GM23338 (cell line): ENCODE results near the gene SMIM22. TPM values are rescaled to one million over a fixed set of nuclear protein-coding genes. Genes with fewer than 3 reads are reported as not detected.

ENCODE experiments used
- ATAC-seq: fragments of 200-7000 bp; cut with Tn5 transposase; 3 replicates; pipeline ENCODE4 v1.9.1; 2020
- DNase-seq: peaks from one replicate; pipeline ENCODE4 v3.0.0-alpha.2; 2015; ENCODE audit warnings: low spot score
- H2AFZ ChIP-seq: fragments of 200-600 bp; sonication (generic); 2 replicates; pipeline ENCODE4 v1.8.0; 2016; ENCODE audit warnings: antibody characterized with exemption, mild to moderate bottlenecking, moderate library complexity
- H3F3A ChIP-seq: fragments of 200-600 bp; sonication (generic); replicated peaks from 2 replicates; pipeline ENCODE4 v1.8.0; 2017; ENCODE audit warnings: antibody characterized with exemption, mixed run types, low read depth
- H3K27ac ChIP-seq: fragments of 200-600 bp; sonication (generic); 2 replicates; pipeline ENCODE4 v1.6.1; 2016; ENCODE audit warnings: low read depth
- H3K27me3 ChIP-seq: fragments of 200-600 bp; sonication (generic); 2 replicates; pipeline ENCODE4 v1.8.0; 2016; ENCODE audit warnings: mild to moderate bottlenecking, mixed run types, moderate library complexity; ENCODE audit not compliant: insufficient read depth
- H3K36me3 ChIP-seq: fragments of 200-600 bp; sonication (generic); 2 replicates; pipeline ENCODE4 v1.8.0; 2016; ENCODE audit warnings: mild to moderate bottlenecking; ENCODE audit not compliant: insufficient read depth
- H3K4me1 ChIP-seq: fragments of 200-600 bp; sonication (generic); 2 replicates; pipeline ENCODE4 v1.8.0; 2016; ENCODE audit warnings: mild to moderate bottlenecking, moderate library complexity; ENCODE audit not compliant: insufficient read depth
- H3K4me2 ChIP-seq: fragments of 200-600 bp; sonication (generic); 2 replicates; pipeline ENCODE4 v1.7.1; 2017; ENCODE audit warnings: mixed run types
- H3K4me3 ChIP-seq: fragments of 200-600 bp; sonication (generic); 2 replicates; pipeline ENCODE4 v1.6.1; 2016; ENCODE audit warnings: mixed run types
- H3K79me2 ChIP-seq: fragments of 200-600 bp; sonication (generic); replicated peaks from 2 replicates; pipeline ENCODE4 v1.8.0; 2017; ENCODE audit warnings: mild to moderate bottlenecking; ENCODE audit not compliant: insufficient read depth
- H3K9me2 ChIP-seq: fragments of 200-600 bp; sonication (generic); 2 replicates; pipeline ENCODE4 v1.8.0; 2017; ENCODE audit not compliant: insufficient read depth
- H4K20me1 ChIP-seq: fragments of 200-600 bp; sonication (generic); replicated peaks from 2 replicates; pipeline ENCODE4 v1.8.0; 2017; ENCODE audit warnings: mild to moderate bottlenecking; ENCODE audit not compliant: insufficient read depth
- H3K27ac Mint-ChIP-seq: 2 replicates; pipeline ENCODE4 v1.8.0; 2020; ENCODE audit warnings: inconsistent platforms, mild to moderate bottlenecking, moderate library complexity, mixed read lengths
- H3K27me3 Mint-ChIP-seq: 3 replicates; pipeline ENCODE4 v1.8.0; 2022; ENCODE audit warnings: low read depth, mild to moderate bottlenecking, moderate library complexity, mixed read lengths, inconsistent platforms; ENCODE audit not compliant: insufficient read depth, poor library complexity
- H3K36me3 Mint-ChIP-seq: 3 replicates; pipeline ENCODE4 v1.8.0; 2021; ENCODE audit warnings: low read depth, mild to moderate bottlenecking, inconsistent platforms, moderate library complexity, mixed read lengths
- H3K4me1 Mint-ChIP-seq: 3 replicates; pipeline ENCODE4 v1.8.0; 2020; ENCODE audit warnings: mild to moderate bottlenecking, inconsistent platforms, mixed read lengths
- H3K4me3 Mint-ChIP-seq: 3 replicates; pipeline ENCODE4 v1.8.0; 2021; ENCODE audit warnings: moderate library complexity, mild to moderate bottlenecking, inconsistent platforms, mixed read lengths
- H3K9me3 Mint-ChIP-seq: 3 replicates; pipeline ENCODE4 v1.8.0; 2020; ENCODE audit warnings: moderate library complexity, mild to moderate bottlenecking, inconsistent platforms, mixed read lengths
- CREB1 ChIP-seq: fragments of 250-450 bp; sonication (Bioruptor Pico); IDR thresholded peaks from 2 replicates; pipeline ENCODE4 v1.5.0; 2020; ENCODE audit warnings: low read depth, mild to moderate bottlenecking, moderate library complexity
- CTCF ChIP-seq, 2 experiments: fragments of 200-600 bp in 1 of 2; sonication (generic) in 1 of 2; conservative IDR thresholded peaks; 2 replicates each; pipeline versions ENCODE4 v1.5.1 to v1.6.1; 2016 to 2017; ENCODE audit warnings: antibody characterized with exemption in 2 of 2, low read depth in 2 of 2, mild to moderate bottlenecking in 2 of 2, moderate library complexity in 1 of 2
- EZH2 ChIP-seq: fragments of 200-600 bp; sonication (generic); IDR thresholded peaks from one replicate; pipeline ENCODE4 v1.8.0; 2017; ENCODE audit warnings: antibody characterized with exemption, mild to moderate bottlenecking, low read depth; ENCODE audit not compliant: unreplicated experiment
- ZNF462 ChIP-seq: fragments of 250-450 bp; sonication (Bioruptor Pico); IDR thresholded peaks from 2 replicates; pipeline ENCODE4 v1.5.0; 2020; ENCODE audit warnings: mild to moderate bottlenecking, moderate library complexity
- polyA plus RNA-seq: library from polyadenylated mRNA; unstranded; fragments of >200 nt; fragmentation: Nextera tagmentation; extraction: Ambion mirVana; gene quantifications from 2 replicates; pipeline ENCODE4 v1.2.1, GENCODE V29; 2016
- total RNA-seq: library from RNA; depleted of rRNA; stranded (reverse); fragments of >200 nt; shearing (Covaris generic); gene quantifications from 2 replicates; pipeline ENCODE4 v1.2.3, GENCODE V29; 2014

Gene SMIM22
- total and polyA plus RNA-seq, 2 experiments from 2014 or later, result 1.4 TPM; not detected in 1

GRCh38 chr16:4805231-4805630, 10.1 kb downstream of the SMIM22 start (continued):
- TF ChIP-seq ZNF462 (CRISPR knock-in tag), result no peak

GRCh38 chr16:4806280-4806679, 11.1 kb downstream of the SMIM22 start:
- H3K27ac Mint-ChIP-seq, result no peak overlapping the region
- H3K4me2 ChIP-seq, result no peak overlapping the region
- H3K9me2 ChIP-seq, result no peaks in the 10 kb centered on the region
- H3K27me3 Mint-ChIP-seq, result peaks cover 10% of the 10 kb centered on the region
- peaks cover 45% of the 10 kb centered on the region for H3K36me3 Mint-ChIP-seq
- H3K27me3 ChIP-seq, result no peaks in the 10 kb centered on the region
- no peak overlapping the region for H3K4me3 ChIP-seq
- peaks cover 20% of the 10 kb centered on the region; the same call in 1 of the 2 replicates for H3F3A ChIP-seq
- peaks cover 21% of the 10 kb centered on the region; the same call in 1 of the 2 replicates for H3K4me1 ChIP-seq
- H3K4me3 Mint-ChIP-seq, result no peak overlapping the region
- H2AFZ ChIP-seq, result no peak overlapping the region
- ATAC-seq, result no peak
- no peak overlapping the region for H3K27ac ChIP-seq
- H3K36me3 ChIP-seq, result peaks cover 16% of the 10 kb centered on the region
- TF ChIP-seq CREB1, result no peak
- no peak for TF ChIP-seq ZNF462 (CRISPR knock-in tag)
- TF ChIP-seq EZH2, result no peak
- TF ChIP-seq CTCF (conservative IDR thresholded peaks at IDR 0.05; ENCODE audit: low read depth in 2 of 2), result no peak
- H4K20me1 ChIP-seq, result no peaks in the 10 kb centered on the region
- H3K4me1 Mint-ChIP-seq, result peaks cover 19% of the 10 kb centered on the region
- H3K79me2 ChIP-seq, result 0 out of 2 replicates have a peak, but pooled peaks cover 3% of the 10 kb centered on the region
- no peak for DNase-seq
- H3K9me3 Mint-ChIP-seq, result no peaks in the 10 kb centered on the region
